DOHH2 (cell line): ENCODE measurements around the gene KCNJ15.

ENCODE experiments used
- H3F3A ChIP-seq: fragments of 200-600 bp; sonication (generic), shearing (Covaris generic); 2 replicates; pipeline ENCODE4 v1.6.0; 2016; ENCODE audit warnings: antibody characterized with exemption, mild to moderate bottlenecking; ENCODE audit not compliant: control insufficient read depth, insufficient read depth
- H3K27ac ChIP-seq: fragments of 200-600 bp; sonication (generic); 2 replicates; pipeline ENCODE4 v1.5.1; 2014; ENCODE audit warnings: low read depth, mild to moderate bottlenecking, low read length, moderate library complexity
- H3K27me3 ChIP-seq: fragments of 200-600 bp; sonication (generic); 2 replicates; pipeline ENCODE4 v1.6.1; 2014; ENCODE audit warnings: mild to moderate bottlenecking, low read length, mixed read lengths; ENCODE audit not compliant: control insufficient read depth
- H3K36me3 ChIP-seq: fragments of 200-600 bp; sonication (generic); 2 replicates; pipeline ENCODE4 v1.6.1; 2014; ENCODE audit warnings: mild to moderate bottlenecking, low read length, moderate library complexity, mixed read lengths; ENCODE audit not compliant: control insufficient read depth
- H3K4me1 ChIP-seq: fragments of 200-600 bp; sonication (generic); 2 replicates; pipeline ENCODE4 v1.6.1; 2014; ENCODE audit warnings: mild to moderate bottlenecking, low read length, mixed read lengths; ENCODE audit not compliant: control insufficient read depth
- H3K4me2 ChIP-seq: fragments of 200-600 bp; sonication (generic); 2 replicates; pipeline ENCODE4 v1.6.0; 2014; ENCODE audit warnings: mild to moderate bottlenecking, low read length, moderate library complexity
- H3K4me3 ChIP-seq: fragments of 200-600 bp; sonication (generic); 2 replicates; pipeline ENCODE4 v1.5.1; 2014; ENCODE audit warnings: mild to moderate bottlenecking, low read length, mixed read lengths
- H3K79me2 ChIP-seq: fragments of 200-600 bp; sonication (generic); 2 replicates; pipeline ENCODE4 v1.6.1; 2014; ENCODE audit warnings: mild to moderate bottlenecking, low read length, mixed read lengths; ENCODE audit not compliant: control insufficient read depth
- H3K9me2 ChIP-seq: fragments of 200-600 bp; sonication (generic); replicated peaks from 2 replicates; pipeline ENCODE4 v1.6.1; 2014; ENCODE audit warnings: mild to moderate bottlenecking, low read length, mixed read lengths; ENCODE audit not compliant: control insufficient read depth
- H3K9me3 ChIP-seq: fragments of 200-600 bp; sonication (generic); 2 replicates; pipeline ENCODE4 v1.6.1; 2014; ENCODE audit warnings: antibody characterized with exemption, low read length, mixed read lengths; ENCODE audit not compliant: control insufficient read depth, insufficient read depth
- H4K20me1 ChIP-seq: fragments of 200-600 bp; sonication (generic); 2 replicates; pipeline ENCODE4 v1.6.0; 2014; ENCODE audit warnings: low read depth, mild to moderate bottlenecking, antibody characterized with exemption, low read length, moderate library complexity; ENCODE audit not compliant: control insufficient read depth, insufficient read depth
- EZH2phosphoT487 ChIP-seq: fragments of 200-600 bp; sonication (generic); IDR thresholded peaks from 2 replicates; pipeline ENCODE4 v1.6.1; 2017; ENCODE audit warnings: borderline replicate concordance, mild to moderate bottlenecking, antibody characterized with exemption, low read length, moderate library complexity, mixed read lengths
- TF ChIP-seq, protein P1 (sequence below): fragments of 200-600 bp; sonication (generic); IDR thresholded peaks from one replicate; pipeline ENCODE4 v1.5.1; 2014; ENCODE audit warnings: antibody characterized with exemption, mild to moderate bottlenecking, low read depth, low read length; ENCODE audit not compliant: poor library complexity, severe bottlenecking

The KCNJ15 gene

DNA sequence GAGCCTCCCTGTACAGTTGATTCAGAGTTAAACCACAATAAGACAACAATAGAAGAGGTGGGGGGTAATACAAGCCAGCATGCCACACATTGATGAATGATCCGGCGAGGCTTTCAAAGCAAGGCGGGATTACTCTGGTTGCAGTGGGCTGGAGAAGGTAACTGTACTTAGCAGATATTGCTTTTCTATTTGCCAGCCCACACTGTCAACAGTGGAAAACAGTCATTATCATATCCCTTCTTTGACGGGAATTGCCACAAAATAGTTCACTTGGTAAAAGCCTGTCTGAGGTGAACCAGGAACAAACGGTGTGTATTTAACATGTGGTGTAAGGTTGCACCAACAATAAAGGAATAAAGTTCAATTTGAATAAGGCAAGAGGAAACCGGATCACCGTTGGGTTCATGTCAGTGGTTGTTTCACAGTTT, 5.8 kb upstream of the KCNJ15 start:
- no peak overlapping the region for H3K27ac ChIP-seq
- no peaks in the 10 kb centered on the region for H3K4me1 ChIP-seq
- H3F3A ChIP-seq: no peaks in the 10 kb centered on the region
- TF ChIP-seq, protein P1, sequence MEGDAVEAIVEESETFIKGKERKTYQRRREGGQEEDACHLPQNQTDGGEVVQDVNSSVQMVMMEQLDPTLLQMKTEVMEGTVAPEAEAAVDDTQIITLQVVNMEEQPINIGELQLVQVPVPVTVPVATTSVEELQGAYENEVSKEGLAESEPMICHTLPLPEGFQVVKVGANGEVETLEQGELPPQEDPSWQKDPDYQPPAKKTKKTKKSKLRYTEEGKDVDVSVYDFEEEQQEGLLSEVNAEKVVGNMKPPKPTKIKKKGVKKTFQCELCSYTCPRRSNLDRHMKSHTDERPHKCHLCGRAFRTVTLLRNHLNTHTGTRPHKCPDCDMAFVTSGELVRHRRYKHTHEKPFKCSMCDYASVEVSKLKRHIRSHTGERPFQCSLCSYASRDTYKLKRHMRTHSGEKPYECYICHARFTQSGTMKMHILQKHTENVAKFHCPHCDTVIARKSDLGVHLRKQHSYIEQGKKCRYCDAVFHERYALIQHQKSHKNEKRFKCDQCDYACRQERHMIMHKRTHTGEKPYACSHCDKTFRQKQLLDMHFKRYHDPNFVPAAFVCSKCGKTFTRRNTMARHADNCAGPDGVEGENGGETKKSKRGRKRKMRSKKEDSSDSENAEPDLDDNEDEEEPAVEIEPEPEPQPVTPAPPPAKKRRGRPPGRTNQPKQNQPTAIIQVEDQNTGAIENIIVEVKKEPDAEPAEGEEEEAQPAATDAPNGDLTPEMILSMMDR: no peak
- no peak for TF ChIP-seq EZH2phosphoT487
- H4K20me1 ChIP-seq: no peaks in the 10 kb centered on the region
- H3K4me3 ChIP-seq: no peak overlapping the region
- H3K36me3 ChIP-seq: no peaks in the 10 kb centered on the region
- H3K9me3 ChIP-seq: no peaks in the 10 kb centered on the region
- no peaks in the 10 kb centered on the region for H3K9me2 ChIP-seq
- H3K4me2 ChIP-seq: no peak overlapping the region
- H3K27me3 ChIP-seq: no peaks in the 10 kb centered on the region
- H3K79me2 ChIP-seq: no peaks in the 10 kb centered on the region

DNA sequence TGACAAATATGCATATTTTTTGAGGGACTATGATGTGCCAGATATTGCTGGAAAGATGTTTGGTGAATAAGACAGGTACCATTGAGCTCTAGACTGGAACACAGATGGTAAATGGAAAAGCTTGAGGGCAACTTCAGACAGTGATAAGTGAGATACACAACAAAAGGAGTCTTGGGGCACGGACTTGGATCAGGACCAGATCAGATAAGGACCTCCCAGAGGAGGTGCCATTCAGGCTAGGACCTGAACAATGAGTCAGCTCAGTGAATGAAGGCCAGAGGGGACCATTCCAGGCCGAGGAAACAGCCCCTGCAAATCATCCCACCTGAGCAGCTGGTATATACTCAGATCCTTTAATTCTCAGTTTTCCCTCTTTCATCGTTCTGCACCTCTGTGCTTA, 1.8 kb upstream of the KCNJ15 start:
- TF ChIP-seq EZH2phosphoT487: no peak
- TF ChIP-seq, protein P1: no peak
- Histone ChIP-seq H3K27me3 (no peaks in the 10 kb centered on the region), H3K4me3 (no peak overlapping the region), H3K9me3 (no peaks in the 10 kb centered on the region), H3K27ac (no peak overlapping the region), H3K79me2 (no peaks in the 10 kb centered on the region), H3K9me2 (no peaks in the 10 kb centered on the region), H3K36me3 (no peaks in the 10 kb centered on the region), H4K20me1 (no peaks in the 10 kb centered on the region), H3K4me1 (no peaks in the 10 kb centered on the region), H3K4me2 (no peak overlapping the region), H3F3A (no peaks in the 10 kb centered on the region)

DNA sequence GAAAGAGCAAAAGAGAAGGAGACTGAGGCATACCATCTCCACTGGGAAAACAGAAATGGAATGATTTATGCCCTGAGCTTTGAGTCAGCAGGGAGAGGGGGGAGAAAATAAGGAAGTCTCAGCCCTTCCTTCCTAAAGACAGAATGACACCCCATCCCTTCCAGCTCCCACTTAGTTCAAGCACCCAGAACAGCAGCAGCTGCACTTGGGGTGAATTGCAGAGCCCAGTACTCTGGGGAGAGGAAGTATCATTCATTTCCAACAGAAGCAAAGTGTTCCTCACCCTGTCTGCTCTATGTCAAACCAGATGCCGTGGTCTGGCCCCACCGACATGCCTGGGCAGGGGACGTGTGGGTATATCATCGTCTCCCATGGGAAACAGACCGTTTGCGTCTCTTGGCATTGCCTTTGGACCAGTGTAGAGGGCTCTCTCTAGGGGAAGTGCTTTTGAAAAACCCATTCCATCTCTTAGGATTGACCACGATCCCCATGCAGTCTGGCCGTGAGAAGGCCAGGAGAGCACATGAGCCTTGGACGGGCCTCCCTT, 1.1 kb upstream of the KCNJ15 start:
- Histone ChIP-seq H3K27me3 (no peaks in the 10 kb centered on the region), H4K20me1 (no peaks in the 10 kb centered on the region), H3K27ac (no peak overlapping the region), H3K4me3 (no peak overlapping the region), H3K9me3 (no peaks in the 10 kb centered on the region), H3K4me1 (no peaks in the 10 kb centered on the region), H3K9me2 (no peaks in the 10 kb centered on the region), H3F3A (no peaks in the 10 kb centered on the region), H3K79me2 (no peaks in the 10 kb centered on the region), H3K36me3 (no peaks in the 10 kb centered on the region), H3K4me2 (no peak overlapping the region)
- no peak for TF ChIP-seq EZH2phosphoT487
- TF ChIP-seq, protein P1: no peak
